ENCODE results near the gene HPS5.

The HPS5 gene

GRCh38 chr11:18347471-18348125 is 25.7 kb upstream of the HPS5 start:
- H3K4me3 ChIP-seq (ENCODE audit: low read depth, low read length), result no peak overlapping the region
- POLR2A ChIA-PET, result interaction anchor here (1.4 kb wide), 1 partner anchor 47 kb away, joined by 5 read pairs; the partner anchor contains the start of gene LDHA

GRCh38 chr11:18332891-18333290 is 11.0 kb upstream of the HPS5 start:
- Histone ChIP-seq H3K9me3 (ENCODE audit: control insufficient read depth, insufficient read depth, low read depth, low read length) (no peaks in the 10 kb centered on the region), H3K36me3 (ENCODE audit: control insufficient read depth in 2 of 2, insufficient read depth in 1 of 2, low read length in 2 of 2) (peaks cover 20 to 77% of the 10 kb centered on the region in 2 experiments), H3K27ac (ENCODE audit: extremely low read depth, low read depth, low read length) (no peak overlapping the region), H3K4me1 (ENCODE audit: control insufficient read depth, insufficient read depth, low read length) (no peaks in the 10 kb centered on the region), H3K4me3 (ENCODE audit: low read depth, low read length) (no peak overlapping the region)
- CTCF ChIA-PET, result no interaction called here
- TF ChIP-seq ZNF791 (tag by site-specific recombination; IDR thresholded peaks at IDR 0.05), result no peak
- TF ChIP-seq INSM2 (tag by site-specific recombination; IDR thresholded peaks at IDR 0.05), result no peak
- no peak for TF ChIP-seq SETDB1 (IDR thresholded peaks at IDR 0.05; ENCODE audit: insufficient read length, low read length)
- TF ChIP-seq ZNF223 (tag by site-specific recombination; IDR thresholded peaks at IDR 0.05), result no peak
- no peak for TF ChIP-seq ZSCAN16 (tag by site-specific recombination; IDR thresholded peaks at IDR 0.05)
- TF ChIP-seq ZNF433 (tag by site-specific recombination; IDR thresholded peaks at IDR 0.05; ENCODE audit: low read depth), result no peak
- TF ChIP-seq ZNF449 (tag by site-specific recombination; IDR thresholded peaks at IDR 0.05), result no peak
- no peak for TF ChIP-seq ZNF292 (tag by site-specific recombination; IDR thresholded peaks at IDR 0.05; ENCODE audit: borderline replicate concordance, low read depth)
- no peak for TF ChIP-seq ZNF501 (tag by site-specific recombination; IDR thresholded peaks at IDR 0.05)
- no peak for TF ChIP-seq ZSCAN30 (tag by site-specific recombination; IDR thresholded peaks at IDR 0.05)
- TF ChIP-seq ZNF391 (tag by site-specific recombination; IDR thresholded peaks at IDR 0.05; ENCODE audit: borderline replicate concordance, low read depth), result no peak
- POLR2A ChIA-PET, result no interaction called here

More at GRCh38 chr11:18347471-18348125, 25.7 kb upstream of the HPS5 start:
- H3K27ac ChIP-seq (ENCODE audit: extremely low read depth, low read depth, low read length), result no peak overlapping the region
- no peaks in the 10 kb centered on the region for H3K4me1 ChIP-seq (ENCODE audit: control insufficient read depth, insufficient read depth, low read length)
- CTCF ChIA-PET, result interaction anchor here (0.6 to 1.4 kb wide), 4 partner anchors 13 to 503 kb away, joined by 3 to 7 read pairs (median 4); no protein-coding TSS in a partner anchor
- TF ChIP-seq ZNF146 (tag by site-specific recombination; IDR thresholded peaks at IDR 0.05) (no peak), ZNF214 (tag by site-specific recombination; IDR thresholded peaks at IDR 0.05; ENCODE audit: borderline replicate concordance) (no peak), ZNF175 (tag by site-specific recombination; IDR thresholded peaks at IDR 0.05) (no peak), ZNF169 (tag by site-specific recombination; IDR thresholded peaks at IDR 0.05) (no peak), ZNF768 (tag by site-specific recombination; IDR thresholded peaks at IDR 0.05) (no peak), ZNF513 (tag by site-specific recombination; IDR thresholded peaks at IDR 0.05) (no peak), MZF1 (tag by site-specific recombination; IDR thresholded peaks at IDR 0.05; ENCODE audit: borderline replicate concordance) (no peak), PATZ1 (tag by site-specific recombination; IDR thresholded peaks at IDR 0.05) (no peak)
- peaks cover 5 to 81% of the 10 kb centered on the region in 2 experiments; a peak in 2 of 3 replicates for H3K36me3 ChIP-seq (ENCODE audit: control insufficient read depth in 2 of 2, insufficient read depth in 1 of 2, low read length in 2 of 2)
- no peaks in the 10 kb centered on the region for H3K9me3 ChIP-seq (ENCODE audit: control insufficient read depth, insufficient read depth, low read depth, low read length)
